A549 treated with DMSO at 1 μM for 4 hours (cell line): Measurements from ENCODE around the gene NNAT. TPM values are rescaled to one million over a fixed set of nuclear protein-coding genes. Genes with fewer than 3 reads are reported as not detected.

Source experiments
- total RNA-seq: library from RNA; stranded (reverse); fragments of 200-300 nt; extraction: Qiagen RNA extraction; gene quantifications from 5 replicates; pipeline ENCODE4 v1.2.3, GENCODE V29; 2022; ENCODE audit warnings: low read depth

NNAT gene, protein sequence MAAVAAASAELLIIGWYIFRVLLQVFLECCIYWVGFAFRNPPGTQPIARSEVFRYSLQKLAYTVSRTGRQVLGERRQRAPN
- total RNA-seq, result not detected in 5 replicates

GRCh38 chr20:37521061-37521771 lies at the start of gene NNAT:
Gene NNAT (plus strand): TSS chr20:37521250. CDS start chr20:37521332, 82 bp downstream.

GRCh38 chr20:37527638-37528445 lies 6.8 kb downstream of the NNAT start, which contains the start of gene BLCAP:
Gene BLCAP (minus strand): TSS chr20:37527876. CDS start chr20:37519174, 8,702 bp downstream.

Other genes with a start within 250 kb of the NNAT start
- gene MANBAL, start 231.6 kb upstream of the NNAT start, total RNA-seq, result 89.9 to 101 TPM (median 97.6 TPM) in 5 replicates
- 166 to 205 TPM (median 196 TPM) in 5 replicates for gene SRC, start 175.1 kb upstream of the NNAT start, total RNA-seq
- gene BLCAP, start 6.6 kb downstream of the NNAT start, total RNA-seq, result 43.2 to 51.1 TPM (median 50.1 TPM) in 5 replicates
- gene CTNNBL1, start 172.8 kb downstream of the NNAT start, total RNA-seq, result 55.0 to 66.3 TPM (median 64.0 TPM) in 5 replicates